Nucleus accumbens (tissue), 56 donors: Measurements from ENCODE around the gene TTC12.

Source experiments
- DNase-seq, 56 donors: peaks; one replicate each; lab custom pipeline; 2025; lab: John Stamatoyannopoulos, UW

TTC12 gene, protein sequence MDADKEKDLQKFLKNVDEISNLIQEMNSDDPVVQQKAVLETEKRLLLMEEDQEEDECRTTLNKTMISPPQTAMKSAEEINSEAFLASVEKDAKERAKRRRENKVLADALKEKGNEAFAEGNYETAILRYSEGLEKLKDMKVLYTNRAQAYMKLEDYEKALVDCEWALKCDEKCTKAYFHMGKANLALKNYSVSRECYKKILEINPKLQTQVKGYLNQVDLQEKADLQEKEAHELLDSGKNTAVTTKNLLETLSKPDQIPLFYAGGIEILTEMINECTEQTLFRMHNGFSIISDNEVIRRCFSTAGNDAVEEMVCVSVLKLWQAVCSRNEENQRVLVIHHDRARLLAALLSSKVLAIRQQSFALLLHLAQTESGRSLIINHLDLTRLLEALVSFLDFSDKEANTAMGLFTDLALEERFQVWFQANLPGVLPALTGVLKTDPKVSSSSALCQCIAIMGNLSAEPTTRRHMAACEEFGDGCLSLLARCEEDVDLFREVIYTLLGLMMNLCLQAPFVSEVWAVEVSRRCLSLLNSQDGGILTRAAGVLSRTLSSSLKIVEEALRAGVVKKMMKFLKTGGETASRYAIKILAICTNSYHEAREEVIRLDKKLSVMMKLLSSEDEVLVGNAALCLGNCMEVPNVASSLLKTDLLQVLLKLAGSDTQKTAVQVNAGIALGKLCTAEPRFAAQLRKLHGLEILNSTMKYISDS

DNA sequence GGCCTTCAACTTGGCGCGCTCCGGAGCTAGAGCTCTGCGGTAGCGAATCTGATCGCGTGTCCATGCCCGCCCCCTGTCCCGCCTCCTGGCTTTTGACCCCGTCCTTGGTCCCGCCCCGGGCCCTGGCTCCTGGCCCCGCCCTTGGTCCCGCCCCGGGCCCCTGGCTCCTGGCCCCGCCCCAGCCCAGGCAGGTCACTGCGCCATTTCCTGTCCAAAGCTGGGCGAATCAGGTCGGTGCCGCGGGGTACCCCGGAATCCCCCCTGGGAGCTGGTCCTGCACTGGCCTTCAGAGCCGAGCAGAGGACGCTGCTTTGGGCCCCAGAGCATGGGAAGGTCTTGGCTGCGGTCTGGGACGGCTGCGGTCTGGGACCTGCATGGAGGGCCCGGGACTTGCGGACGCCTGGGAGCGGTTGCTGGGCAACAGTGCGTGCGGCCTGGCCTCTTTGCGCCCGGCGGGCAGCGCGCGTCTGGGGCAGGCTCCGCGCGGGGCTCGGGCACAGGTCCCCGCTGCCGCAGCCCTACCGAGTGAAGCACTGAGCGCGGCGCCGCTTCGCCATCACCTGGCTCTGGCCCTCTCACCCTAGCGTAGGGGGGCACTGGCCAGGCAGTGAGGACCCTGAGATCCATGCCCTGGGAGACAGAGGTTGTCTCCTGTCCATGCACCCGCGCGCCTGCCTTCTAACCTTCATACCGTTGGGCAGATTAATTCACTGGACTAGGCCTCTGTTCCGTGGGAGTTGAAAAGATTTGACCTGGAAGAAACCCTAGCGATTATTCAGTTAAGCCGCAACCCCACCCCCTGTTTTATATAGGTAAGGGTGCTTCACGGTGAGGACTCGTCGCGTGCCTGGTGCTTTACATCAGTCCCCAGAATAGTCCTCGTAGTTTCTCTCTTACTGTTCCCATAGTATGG is at the start of gene TTC12:
Gene TTC12 (plus strand): TSS at position 195 of the 913 bp plus-strand sequence. CDS start 1,675 bp downstream, outside the sequence.
- DNase-seq = peak; percentile 16 to 95 (median 87)

DNA sequence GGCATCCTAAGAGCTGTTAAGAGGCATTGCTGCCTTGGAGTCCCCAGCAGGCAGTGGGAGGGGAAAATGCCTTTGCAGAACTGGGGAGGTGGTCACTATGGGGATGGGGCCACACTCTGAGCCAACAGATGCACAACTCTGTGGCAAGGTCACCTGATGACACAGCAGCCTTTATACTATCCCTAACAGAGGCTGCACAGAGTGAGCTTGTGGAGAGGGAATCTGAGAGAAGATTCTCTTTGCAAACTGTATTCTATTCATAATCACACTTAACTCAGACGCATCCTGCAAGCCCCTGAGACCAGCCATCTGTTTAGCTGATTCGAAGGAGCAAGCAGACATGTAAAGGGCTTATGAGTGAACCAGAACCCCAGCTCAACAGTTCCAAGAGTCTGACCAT is 49.0 kb upstream of the TTC12 start:
- peak in 1 of 56 donors; percentile 27 for DNase-seq

DNA sequence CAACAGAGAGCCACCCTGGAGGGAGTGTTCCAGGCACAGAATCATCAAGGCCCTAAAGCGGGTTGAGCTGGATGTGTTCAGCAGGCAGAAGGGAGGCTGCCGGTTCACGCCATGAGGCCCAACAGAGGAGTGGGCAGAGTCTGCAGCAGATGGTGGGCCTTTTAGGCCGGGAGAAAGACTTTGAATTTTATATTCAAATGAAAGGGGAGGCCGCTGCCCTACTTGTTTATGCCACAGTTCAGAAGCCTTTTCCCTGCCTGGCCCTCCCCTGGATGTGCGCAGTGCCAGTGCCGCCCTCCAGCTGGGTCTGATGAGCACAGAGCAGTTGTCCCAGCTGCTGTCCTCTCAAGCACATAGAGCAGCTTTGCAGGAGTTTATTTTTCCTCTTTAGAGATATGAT is 46.9 kb upstream of the TTC12 start:
- peak in 44 of 56 donors; percentile 13 to 79 (median 52) for DNase-seq

DNA sequence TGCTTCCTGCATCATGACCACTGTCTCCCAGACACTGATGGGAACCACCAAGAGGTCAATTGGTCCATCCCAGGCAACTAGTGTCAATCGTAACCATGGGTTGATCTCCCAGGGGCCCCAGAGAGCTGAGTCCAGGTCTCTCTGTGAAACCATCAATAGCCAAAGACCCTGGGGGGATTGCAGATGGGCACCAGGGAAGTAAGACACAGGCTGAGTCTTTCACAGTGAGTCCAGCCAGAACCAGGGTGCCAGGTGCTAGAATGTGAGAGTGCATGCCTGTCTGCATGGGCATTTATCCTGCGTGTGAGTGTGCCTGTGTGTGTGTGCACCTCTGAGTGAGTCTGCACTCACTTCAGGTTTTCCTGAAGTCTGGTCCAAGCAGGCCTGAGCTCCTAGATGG is 45.3 kb upstream of the TTC12 start:
- no peak for DNase-seq

DNA sequence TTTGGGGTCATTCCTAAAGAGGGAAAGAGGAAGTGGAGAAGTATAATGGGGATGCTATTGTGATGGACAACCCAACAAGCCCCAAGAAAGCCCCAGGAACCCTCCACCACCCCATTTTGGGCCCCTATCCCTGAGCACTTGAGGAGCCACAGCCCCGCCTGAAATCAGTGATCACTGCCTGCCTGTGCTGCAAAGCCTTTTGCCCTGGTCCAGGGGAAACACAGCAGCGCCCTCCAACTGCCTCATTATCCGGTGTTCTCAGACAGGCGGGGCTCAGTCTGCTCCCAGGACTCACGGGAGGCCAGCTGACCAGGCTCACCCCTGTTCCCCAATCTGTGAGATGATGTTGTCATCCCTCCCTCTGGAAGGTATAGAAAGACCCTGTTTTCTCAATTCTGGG is 44.7 kb upstream of the TTC12 start:
- DNase-seq = no peak

DNA sequence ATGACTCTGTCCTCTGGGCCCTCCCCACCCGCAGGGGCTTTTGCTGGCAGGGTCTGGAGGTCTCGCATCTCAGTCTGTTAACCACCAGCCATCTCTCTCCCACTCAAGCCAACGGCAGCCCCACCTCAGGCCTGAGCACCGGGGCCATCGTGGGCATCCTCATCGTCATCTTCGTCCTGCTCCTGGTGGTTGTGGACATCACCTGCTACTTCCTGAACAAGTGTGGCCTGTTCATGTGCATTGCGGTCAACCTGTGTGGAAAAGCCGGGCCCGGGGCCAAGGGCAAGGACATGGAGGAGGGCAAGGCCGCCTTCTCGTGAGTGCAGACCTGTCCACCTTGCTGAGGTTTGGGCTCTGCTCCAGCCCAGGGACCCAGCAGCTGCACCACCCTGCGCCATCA is 44.3 kb upstream of the TTC12 start:
- no peak for DNase-seq

DNA sequence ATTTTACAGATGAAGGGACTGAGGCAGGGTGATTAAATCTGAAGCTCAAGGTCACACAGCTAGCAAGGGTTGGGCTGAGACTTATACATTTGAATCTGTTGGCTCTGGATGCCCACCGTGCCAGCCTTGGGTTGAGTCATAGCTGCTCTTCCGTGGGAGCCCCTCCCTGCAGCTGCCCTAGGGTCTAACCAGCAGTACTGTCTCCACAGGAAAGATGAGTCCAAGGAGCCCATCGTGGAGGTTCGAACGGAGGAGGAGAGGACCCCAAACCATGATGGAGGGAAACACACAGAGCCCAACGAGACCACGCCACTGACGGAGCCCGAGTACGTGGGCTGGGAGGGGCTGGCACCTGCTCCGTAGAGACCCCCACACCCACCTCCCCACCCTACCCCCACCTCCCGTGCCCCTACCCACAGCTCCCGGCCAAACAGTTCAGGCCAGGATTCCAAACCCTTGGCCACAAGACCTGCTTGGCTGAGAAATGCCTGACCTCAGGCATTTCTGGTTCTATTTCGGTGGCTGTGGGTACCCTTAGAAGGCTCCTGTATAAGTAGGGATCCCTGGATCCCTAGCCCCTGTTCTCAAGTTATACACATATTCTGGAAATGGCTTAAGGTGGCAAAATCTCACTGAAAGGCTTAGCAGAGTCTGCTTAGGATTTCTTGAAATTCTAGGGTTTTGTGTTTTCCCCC is 42.7 kb upstream of the TTC12 start:
- no peak for DNase-seq

DNA sequence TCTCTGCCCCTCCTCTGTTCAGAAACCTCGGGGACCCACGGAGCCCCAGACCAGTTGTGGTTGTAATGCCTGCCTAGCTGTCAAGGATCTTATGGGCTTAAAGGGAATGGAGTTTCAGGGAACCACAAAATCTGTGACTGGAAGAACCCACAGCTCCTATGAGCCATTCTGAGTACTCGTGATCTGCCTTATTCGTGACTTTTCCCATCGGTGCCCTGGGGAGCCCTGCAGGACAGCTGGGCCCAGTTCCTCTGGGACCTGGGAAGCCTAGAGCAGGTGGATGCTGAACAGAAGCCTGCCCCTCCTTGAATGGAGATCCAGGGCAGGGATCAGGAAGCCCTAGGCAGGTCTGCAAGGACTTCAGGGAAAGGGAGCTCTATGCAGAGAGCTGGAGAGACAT is 42.1 kb upstream of the TTC12 start:
- no peak for DNase-seq

GRCh38 chr11:113272927-113273615 is 41.3 kb upstream of the TTC12 start:
- no peak for DNase-seq

GRCh38 chr11:113273720-113274119 is 40.7 kb upstream of the TTC12 start:
- no peak for DNase-seq

DNA sequence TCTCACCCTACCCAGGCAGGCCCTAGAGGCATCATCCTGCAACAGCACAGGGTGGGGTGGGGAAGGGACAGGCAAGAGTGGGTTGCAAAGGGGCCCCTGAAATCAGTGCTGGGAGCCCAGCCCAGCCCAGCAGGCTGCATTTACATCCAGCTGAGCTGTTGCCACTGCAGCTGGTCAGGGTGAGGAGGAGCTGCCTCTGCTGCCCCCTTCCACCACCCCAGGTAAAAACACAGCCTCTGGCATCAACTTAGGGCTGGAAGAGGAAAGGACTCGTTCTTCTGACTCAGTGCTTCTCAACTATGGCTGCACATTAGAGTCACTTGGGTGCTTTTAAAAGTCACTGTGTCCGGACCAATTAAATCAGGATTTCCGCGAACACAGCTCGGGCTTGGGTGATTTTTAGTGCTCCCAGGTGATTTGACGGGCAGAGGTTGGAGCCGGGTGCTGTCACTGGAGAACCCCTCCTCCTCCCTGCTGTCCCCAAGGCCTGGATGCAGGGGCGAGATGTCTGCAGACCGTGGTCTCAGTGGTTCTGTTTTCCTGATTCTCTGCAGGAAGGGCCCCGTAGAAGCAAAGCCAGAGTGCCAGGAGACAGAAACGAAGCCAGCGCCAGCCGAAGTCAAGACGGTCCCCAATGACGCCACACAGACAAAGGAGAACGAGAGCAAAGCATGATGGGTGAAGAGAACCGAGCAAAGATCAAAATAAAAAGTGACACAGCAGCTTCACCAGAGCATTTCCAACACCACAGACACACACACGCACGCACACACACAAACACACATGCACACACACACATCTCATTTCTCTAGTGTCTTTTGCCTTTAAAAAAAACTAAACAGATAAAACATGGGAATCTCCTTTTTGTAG is 39.4 kb upstream of the TTC12 start:
- peak in 29 of 56 donors; percentile 21 to 58 (median 32) for DNase-seq

- DNase-seq = no peak
Observed at GRCh38 chr11:113275602-113276001, 38.8 kb upstream of the TTC12 start.

GRCh38 chr11:113276466-113276865 is 37.9 kb upstream of the TTC12 start:
- no peak for DNase-seq

- DNase-seq = no peak
Observed at GRCh38 chr11:113277907-113278306, 36.5 kb upstream of the TTC12 start.

GRCh38 chr11:113278481-113278880 is 35.9 kb upstream of the TTC12 start:
- no peak for DNase-seq

GRCh38 chr11:113278925-113279324 is 35.5 kb upstream of the TTC12 start:
- DNase-seq = peak in 2 of 56 donors; percentile 18 to 20

DNA sequence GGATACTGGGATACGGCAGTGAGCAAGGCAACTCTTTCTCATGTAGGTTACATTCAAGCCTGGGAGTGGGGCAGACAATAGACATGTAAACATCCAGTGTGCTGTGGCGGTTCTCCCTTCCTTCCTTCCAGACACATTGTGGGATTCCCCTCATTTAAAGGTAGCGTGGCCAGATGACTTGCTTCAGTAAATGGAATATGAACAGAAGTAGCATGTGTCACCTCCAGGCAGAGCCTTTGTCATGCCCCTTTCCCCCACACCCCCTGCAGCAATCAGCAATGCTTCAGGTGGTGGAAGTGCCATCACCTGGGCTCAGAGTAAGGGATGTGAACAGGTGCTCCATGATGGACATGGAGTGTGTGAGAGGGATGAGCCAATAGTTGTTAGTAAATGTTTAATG is 34.8 kb upstream of the TTC12 start:
- DNase-seq = no peak

GRCh38 chr11:113281052-113281725 is 33.2 kb upstream of the TTC12 start:
- DNase-seq = no peak
